ENCODE data around the gene DNAJC5.

DNAJC5 gene

GRCh38 chr20:63961664-63962425 is 66.9 kb downstream of the DNAJC5 start:
- H3K27ac ChIP-seq (ENCODE audit: low read length): no peak overlapping the region
- H3K36me3 ChIP-seq (ENCODE audit: control insufficient read depth in 1 of 2, insufficient read depth in 2 of 2, low read length in 2 of 2): peaks cover 0 to 57% of the 10 kb centered on the region in 2 donors

GRCh38 chr20:63962426-63963347 is 67.8 kb downstream of the DNAJC5 start:
- Histone ChIP-seq H3K4me1 (ENCODE audit: control insufficient read depth in 1 of 2, insufficient read depth in 2 of 2, low read length in 2 of 2) (peaks cover 0 to 4% of the 10 kb centered on the region in 2 donors), H3K36me3 (ENCODE audit: control insufficient read depth in 1 of 2, insufficient read depth in 2 of 2, low read length in 2 of 2) (peaks cover 0 to 66% of the 10 kb centered on the region in 2 donors), H3K9me3 (ENCODE audit: control insufficient read depth in 1 of 2, low read length in 2 of 2) (no peaks in the 10 kb centered on the region), H3K27me3 (ENCODE audit: low read depth, low read length) (no peaks in the 10 kb centered on the region), H3K27ac (ENCODE audit: low read length) (no peak overlapping the region), H3K4me3 (ENCODE audit: low read depth in 1 of 2, low read length in 2 of 2) (no peak overlapping the region)

More at GRCh38 chr20:63961664-63962425, 66.9 kb downstream of the DNAJC5 start:
- Histone ChIP-seq H3K27me3 (ENCODE audit: low read depth, low read length) (no peaks in the 10 kb centered on the region), H3K4me1 (ENCODE audit: control insufficient read depth in 1 of 2, insufficient read depth in 2 of 2, low read length in 2 of 2) (peaks cover 0 to 12% of the 10 kb centered on the region in 2 donors), H3K4me3 (ENCODE audit: low read depth in 1 of 2, low read length in 2 of 2) (no peak overlapping the region), H3K9me3 (ENCODE audit: control insufficient read depth in 1 of 2, low read length in 2 of 2) (no peaks in the 10 kb centered on the region)

DNA sequence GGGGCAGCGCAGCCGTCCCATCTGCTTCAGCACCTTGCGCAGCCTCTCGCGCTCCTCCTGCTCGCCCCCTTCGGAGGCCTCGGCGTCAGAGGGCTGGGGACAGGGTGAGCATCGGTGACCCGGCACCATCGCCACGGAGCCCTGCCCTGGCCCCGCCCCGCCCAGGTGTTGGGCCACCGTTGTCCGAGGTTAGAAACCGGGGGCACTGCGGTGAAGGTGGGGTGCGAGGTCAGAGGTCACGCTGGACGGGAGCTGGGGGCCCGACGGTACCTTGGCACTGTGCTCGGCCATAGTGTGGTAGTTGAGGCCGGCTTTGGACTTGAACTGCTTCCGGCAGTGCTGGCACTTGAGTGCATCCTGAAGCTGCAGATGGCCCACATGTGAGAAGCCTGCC is 68.4 kb downstream of the DNAJC5 start:
- H3K4me3 ChIP-seq (ENCODE audit: low read depth in 1 of 2, low read length in 2 of 2): no peak overlapping the region
- peaks cover 0 to 68% of the 10 kb centered on the region in 2 donors for H3K36me3 ChIP-seq (ENCODE audit: control insufficient read depth in 1 of 2, insufficient read depth in 2 of 2, low read length in 2 of 2)
- peaks cover 1 to 3% of the 10 kb centered on the region in 2 donors for H3K4me1 ChIP-seq (ENCODE audit: control insufficient read depth in 1 of 2, insufficient read depth in 2 of 2, low read length in 2 of 2)
- H3K27ac ChIP-seq (ENCODE audit: low read length): no peak overlapping the region
- H3K27me3 ChIP-seq (ENCODE audit: low read depth, low read length): no peaks in the 10 kb centered on the region
- no peaks in the 10 kb centered on the region for H3K9me3 ChIP-seq (ENCODE audit: control insufficient read depth in 1 of 2, low read length in 2 of 2)

DNA sequence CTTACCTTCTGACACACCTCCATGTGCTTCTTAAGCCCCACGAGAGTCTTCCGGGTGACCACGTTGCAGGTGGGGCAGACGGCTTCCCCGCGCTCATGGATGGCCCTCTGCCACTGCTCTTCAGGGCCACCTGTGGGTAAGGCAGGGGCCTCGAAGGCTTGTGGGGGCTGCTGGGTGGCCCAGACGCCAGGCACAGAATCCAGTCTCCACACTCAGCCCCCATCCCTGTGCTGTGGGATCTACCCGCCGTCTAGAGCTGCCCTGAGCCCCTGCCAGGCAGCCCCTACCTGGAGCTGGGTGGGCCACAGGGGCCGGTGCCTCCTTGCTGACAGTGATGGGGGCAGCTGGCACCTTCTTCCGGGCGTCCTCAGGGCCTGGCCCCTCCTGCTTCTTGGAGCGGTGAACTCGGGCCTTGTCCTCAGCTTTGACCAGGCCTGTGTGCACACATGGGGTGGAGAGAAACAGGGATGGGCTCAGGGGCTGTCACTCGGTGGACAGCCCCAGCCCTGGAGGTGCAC is 68.9 kb downstream of the DNAJC5 start:
- H3K4me1 ChIP-seq (ENCODE audit: control insufficient read depth in 1 of 2, insufficient read depth in 2 of 2, low read length in 2 of 2): peaks cover 6 to 8% of the 10 kb centered on the region in 2 donors
- H3K9me3 ChIP-seq (ENCODE audit: control insufficient read depth in 1 of 2, low read length in 2 of 2): no peaks in the 10 kb centered on the region
- no peak overlapping the region for H3K4me3 ChIP-seq (ENCODE audit: low read depth in 1 of 2, low read length in 2 of 2)
- H3K27me3 ChIP-seq (ENCODE audit: low read depth, low read length): no peaks in the 10 kb centered on the region
- peaks cover 0 to 67% of the 10 kb centered on the region in 2 donors for H3K36me3 ChIP-seq (ENCODE audit: control insufficient read depth in 1 of 2, insufficient read depth in 2 of 2, low read length in 2 of 2)
- no peak overlapping the region for H3K27ac ChIP-seq (ENCODE audit: low read length)

DNA sequence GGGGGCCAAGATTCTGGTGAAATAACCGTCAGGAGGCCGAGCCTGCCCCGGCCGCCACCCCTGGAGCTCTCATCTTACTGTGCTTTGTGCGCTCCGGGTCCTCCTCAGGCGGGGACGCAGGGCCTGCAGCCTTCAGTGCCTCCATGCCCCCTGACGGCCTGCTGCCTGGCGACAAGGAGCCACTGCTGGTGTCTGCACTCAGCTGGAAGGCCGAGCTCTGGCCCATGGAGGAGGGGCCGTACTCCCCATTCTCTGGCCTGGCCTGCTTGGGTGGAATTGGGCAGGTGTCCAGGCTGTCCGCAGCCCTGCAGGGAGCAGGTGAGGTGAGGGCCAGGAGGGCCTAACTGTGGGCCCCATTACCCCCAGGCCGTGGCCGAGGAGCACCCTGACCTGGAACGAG is 69.5 kb downstream of the DNAJC5 start:
- no peaks in the 10 kb centered on the region for H3K27me3 ChIP-seq (ENCODE audit: low read depth, low read length)
- H3K4me1 ChIP-seq (ENCODE audit: control insufficient read depth in 1 of 2, insufficient read depth in 2 of 2, low read length in 2 of 2): peaks cover 6 to 11% of the 10 kb centered on the region in 2 donors
- H3K36me3 ChIP-seq (ENCODE audit: control insufficient read depth in 1 of 2, insufficient read depth in 2 of 2, low read length in 2 of 2): peaks cover 0 to 61% of the 10 kb centered on the region in 2 donors
- no peak overlapping the region for H3K4me3 ChIP-seq (ENCODE audit: low read depth in 1 of 2, low read length in 2 of 2)
- H3K9me3 ChIP-seq (ENCODE audit: control insufficient read depth in 1 of 2, low read length in 2 of 2): no peaks in the 10 kb centered on the region
- H3K27ac ChIP-seq (ENCODE audit: low read length): no peak overlapping the region

DNA sequence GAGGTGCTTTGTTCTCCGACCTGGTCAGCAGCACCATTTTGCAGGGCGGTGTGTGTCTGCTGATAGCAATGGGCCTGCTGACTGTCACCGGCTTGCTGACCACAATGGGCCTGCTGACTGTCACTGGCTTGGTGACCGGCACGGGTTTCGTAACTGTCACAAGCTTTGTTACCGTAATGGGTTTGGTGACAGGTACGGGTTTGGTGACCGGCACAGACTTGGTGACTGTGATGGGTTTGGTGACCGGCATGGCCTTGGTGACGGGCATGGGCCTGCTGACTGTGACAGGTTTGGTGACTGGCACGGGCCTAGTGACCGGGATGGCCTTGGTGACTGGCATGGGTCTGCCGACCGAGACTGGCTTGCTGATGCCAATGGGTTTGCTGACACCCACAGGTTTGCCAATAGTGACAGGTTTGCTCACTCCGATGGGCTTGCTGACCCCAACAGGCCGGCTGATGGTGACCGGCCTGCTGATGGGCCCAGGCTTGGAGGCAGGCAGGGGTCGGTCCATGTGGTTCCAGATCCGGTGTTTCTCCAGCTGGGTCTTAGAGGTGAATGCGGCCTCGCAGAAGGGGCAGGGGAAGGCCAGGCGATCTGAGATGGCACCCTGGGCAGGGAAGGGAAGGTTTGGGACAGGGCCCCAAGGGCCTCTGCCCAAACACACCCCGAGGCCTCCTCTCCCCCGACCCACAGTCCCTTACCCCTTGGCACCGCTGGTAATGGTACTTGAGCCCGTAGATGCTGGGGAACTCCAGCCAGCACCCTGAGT is 71.4 kb downstream of the DNAJC5 start:
- Histone ChIP-seq H3K27ac (ENCODE audit: low read length) (no peak overlapping the region), H3K9me3 (ENCODE audit: control insufficient read depth in 1 of 2, low read length in 2 of 2) (no peaks in the 10 kb centered on the region), H3K27me3 (ENCODE audit: low read depth, low read length) (no peaks in the 10 kb centered on the region), H3K4me3 (ENCODE audit: low read depth in 1 of 2, low read length in 2 of 2) (no peak overlapping the region), H3K4me1 (ENCODE audit: control insufficient read depth in 1 of 2, insufficient read depth in 2 of 2, low read length in 2 of 2) (peaks cover 6 to 15% of the 10 kb centered on the region in 2 donors), H3K36me3 (ENCODE audit: control insufficient read depth in 1 of 2, insufficient read depth in 2 of 2, low read length in 2 of 2) (peaks cover 0 to 50% of the 10 kb centered on the region in 2 donors)

GRCh38 chr20:63966944-63967322 is 72.0 kb downstream of the DNAJC5 start:
- H3K36me3 ChIP-seq (ENCODE audit: control insufficient read depth in 1 of 2, insufficient read depth in 2 of 2, low read length in 2 of 2): peaks cover 0 to 44% of the 10 kb centered on the region in 2 donors
- peaks cover 6 to 15% of the 10 kb centered on the region in 2 donors for H3K4me1 ChIP-seq (ENCODE audit: control insufficient read depth in 1 of 2, insufficient read depth in 2 of 2, low read length in 2 of 2)
- no peak overlapping the region for H3K27ac ChIP-seq (ENCODE audit: low read length)
- no peak overlapping the region for H3K4me3 ChIP-seq (ENCODE audit: low read depth in 1 of 2, low read length in 2 of 2)
- H3K9me3 ChIP-seq (ENCODE audit: control insufficient read depth in 1 of 2, low read length in 2 of 2): no peaks in the 10 kb centered on the region
- no peaks in the 10 kb centered on the region for H3K27me3 ChIP-seq (ENCODE audit: low read depth, low read length)

DNA sequence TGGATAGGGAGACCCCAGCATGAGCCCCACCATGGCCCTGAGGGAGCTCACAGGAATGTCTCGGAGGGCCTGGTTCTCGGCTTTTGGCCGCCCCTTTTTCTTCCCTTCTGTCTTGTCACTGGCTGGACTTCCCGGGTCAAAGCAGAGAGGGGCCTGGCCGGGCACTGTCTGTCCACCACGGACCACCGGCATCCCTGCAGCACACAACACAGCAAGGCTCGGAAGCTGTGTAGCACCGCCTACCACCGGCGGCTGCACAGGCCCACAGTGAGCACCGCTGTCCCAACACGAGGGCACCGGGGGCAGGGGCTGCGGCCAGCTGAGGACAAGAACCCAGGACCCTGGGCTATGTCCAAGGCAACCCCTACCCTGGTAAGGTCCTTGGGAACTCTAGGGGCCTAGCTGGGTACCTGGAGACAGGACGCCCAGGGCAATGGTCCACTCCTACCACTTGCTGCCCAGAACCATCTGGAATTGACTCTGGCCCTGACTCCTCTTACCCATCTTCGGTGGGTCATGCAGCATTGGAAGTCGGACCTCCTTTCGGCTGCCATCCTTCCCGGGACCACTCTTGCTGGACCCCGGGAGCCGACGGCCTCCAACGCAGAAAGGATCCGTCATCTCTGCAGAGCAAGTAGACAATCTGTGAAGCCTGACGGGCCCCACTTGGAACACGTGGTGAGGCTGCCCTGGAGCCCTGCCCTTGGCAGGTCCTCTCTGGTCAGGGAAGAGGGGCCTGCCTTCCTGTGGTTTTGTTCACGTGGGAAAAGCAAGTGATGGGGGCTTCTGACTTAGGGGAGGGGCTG is 72.6 kb downstream of the DNAJC5 start:
- peaks cover 6 to 15% of the 10 kb centered on the region in 2 donors for H3K4me1 ChIP-seq (ENCODE audit: control insufficient read depth in 1 of 2, insufficient read depth in 2 of 2, low read length in 2 of 2)
- H3K27me3 ChIP-seq (ENCODE audit: low read depth, low read length): no peaks in the 10 kb centered on the region
- no peaks in the 10 kb centered on the region for H3K9me3 ChIP-seq (ENCODE audit: control insufficient read depth in 1 of 2, low read length in 2 of 2)
- H3K36me3 ChIP-seq (ENCODE audit: control insufficient read depth in 1 of 2, insufficient read depth in 2 of 2, low read length in 2 of 2): peaks cover 0 to 39% of the 10 kb centered on the region in 2 donors
- no peak overlapping the region for H3K4me3 ChIP-seq (ENCODE audit: low read depth in 1 of 2, low read length in 2 of 2)
- H3K27ac ChIP-seq (ENCODE audit: low read length): no peak overlapping the region

GRCh38 chr20:63968136-63968927 is 73.4 kb downstream of the DNAJC5 start:
- Histone ChIP-seq H3K27ac (ENCODE audit: low read length) (peak overlapping the region; percentile 31), H3K9me3 (ENCODE audit: control insufficient read depth in 1 of 2, low read length in 2 of 2) (no peaks in the 10 kb centered on the region), H3K4me3 (ENCODE audit: low read depth in 1 of 2, low read length in 2 of 2) (peak overlapping the region; percentile 42 to 76), H3K4me1 (ENCODE audit: control insufficient read depth in 1 of 2, insufficient read depth in 2 of 2, low read length in 2 of 2) (peaks cover 6 to 15% of the 10 kb centered on the region in 2 donors), H3K36me3 (ENCODE audit: control insufficient read depth in 1 of 2, insufficient read depth in 2 of 2, low read length in 2 of 2) (peaks cover 0 to 31% of the 10 kb centered on the region in 2 donors), H3K27me3 (ENCODE audit: low read depth, low read length) (no peaks in the 10 kb centered on the region)
